GM06990 (cell line): ENCODE results near the gene NBPF15.
"Not testable (repeated sequence)": the region's sequence is repeated elsewhere in the genome, so short reads cannot be mapped to it uniquely, and the experiment has no call there.

Experiments
- DNase-seq: peaks from one replicate; pipeline ENCODE4 v3.0.0-alpha.2; 2011; ENCODE audit not compliant: insufficient read length; ENCODE audit errors: extremely low read depth
- H3K27me3 ChIP-seq: replicated peaks from 2 replicates; pipeline ENCODE4 v1.6.0; 2011; ENCODE audit warnings: low read length; ENCODE audit not compliant: control insufficient read depth, insufficient read depth
- H3K36me3 ChIP-seq: 2 replicates; pipeline ENCODE4 v1.5.1; 2011; ENCODE audit warnings: low read length; ENCODE audit not compliant: control insufficient read depth, insufficient read depth
- H3K4me3 ChIP-seq: replicated peaks from 2 replicates; pipeline ENCODE4 v1.5.1; 2011; ENCODE audit warnings: low read depth, mild to moderate bottlenecking, control low read depth, low read length

The NBPF15 gene, protein sequence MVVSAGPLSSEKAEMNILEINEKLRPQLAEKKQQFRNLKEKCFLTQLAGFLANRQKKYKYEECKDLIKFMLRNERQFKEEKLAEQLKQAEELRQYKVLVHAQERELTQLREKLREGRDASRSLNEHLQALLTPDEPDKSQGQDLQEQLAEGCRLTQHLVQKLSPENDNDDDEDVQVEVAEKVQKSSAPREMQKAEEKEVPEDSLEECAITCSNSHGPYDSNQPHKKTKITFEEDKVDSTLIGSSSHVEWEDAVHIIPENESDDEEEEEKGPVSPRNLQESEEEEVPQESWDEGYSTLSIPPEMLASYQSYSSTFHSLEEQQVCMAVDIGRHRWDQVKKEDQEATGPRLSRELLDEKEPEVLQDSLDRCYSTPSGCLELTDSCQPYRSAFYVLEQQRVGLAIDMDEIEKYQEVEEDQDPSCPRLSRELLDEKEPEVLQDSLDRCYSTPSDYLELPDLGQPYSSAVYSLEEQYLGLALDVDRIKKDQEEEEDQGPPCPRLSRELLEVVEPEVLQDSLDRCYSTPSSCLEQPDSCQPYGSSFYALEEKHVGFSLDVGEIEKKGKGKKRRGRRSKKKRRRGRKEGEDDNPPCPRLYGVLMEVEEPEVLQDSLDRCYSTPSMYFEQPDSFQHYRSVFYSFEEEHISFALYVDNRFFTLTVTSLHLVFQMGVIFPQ

DNA sequence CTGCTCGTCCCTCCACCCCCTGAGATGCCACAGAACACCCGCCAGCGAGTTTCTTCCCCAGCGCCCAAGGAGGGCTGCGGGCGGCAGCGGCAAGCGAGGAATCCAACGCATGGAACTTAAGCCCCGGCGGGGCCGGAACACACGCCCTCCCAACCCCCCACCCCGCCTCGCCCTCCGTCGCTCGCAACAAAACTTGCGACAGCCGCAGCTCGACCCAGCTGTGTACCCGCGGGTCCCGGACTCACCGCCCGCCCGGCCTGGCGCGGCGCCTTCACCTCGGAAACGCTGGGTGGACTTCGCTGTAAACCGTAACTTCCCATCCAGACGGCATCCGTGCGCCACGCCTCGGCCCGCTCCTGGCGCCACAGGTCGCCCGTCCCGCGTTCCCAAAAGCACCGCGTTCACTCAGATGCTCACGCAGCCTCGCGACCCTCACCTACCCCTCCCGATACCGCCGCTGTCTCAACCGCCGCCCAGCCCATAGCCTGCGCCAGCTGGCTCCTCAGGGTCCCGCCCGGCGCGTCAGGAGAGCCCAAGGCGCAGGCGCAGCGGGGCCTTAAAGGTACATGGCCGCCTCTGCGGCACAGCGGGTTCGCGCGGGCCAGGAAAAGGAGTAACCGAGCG, at the start of gene NBPF15:
Gene NBPF15 (minus strand): TSS at position 534 of the 624 bp plus-strand sequence. CDS start 21,666 bp downstream, outside the sequence.
- H3K36me3 ChIP-seq, H3K27me3 ChIP-seq: not testable (repeated sequence)
- H3K4me3 ChIP-seq = peak within 1 kb of the TSS; percentile 66
- DNase-seq = peak; percentile 70

DNA sequence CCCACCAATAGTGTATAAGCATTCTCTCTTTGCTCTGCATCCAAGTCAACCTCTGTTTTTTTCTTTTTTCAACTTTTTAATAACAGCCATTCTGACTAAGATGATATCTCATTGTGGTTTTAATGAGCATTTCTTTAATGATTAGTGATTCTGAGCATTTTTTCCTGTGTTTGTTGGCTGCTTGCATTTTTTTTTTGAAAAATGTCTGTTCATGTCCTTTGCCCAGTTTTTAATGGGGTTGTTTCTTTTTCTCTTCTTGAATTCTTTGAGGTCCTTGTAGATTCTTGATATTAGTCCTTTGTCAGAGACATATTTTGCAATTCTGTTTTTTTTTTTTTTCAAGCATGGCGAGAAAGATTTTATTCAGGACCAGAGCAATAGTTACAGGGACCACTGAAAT, 35.0 kb upstream of the NBPF15 start:
- not testable (repeated sequence) for H3K4me3 ChIP-seq, DNase-seq, H3K27me3 ChIP-seq, H3K36me3 ChIP-seq

DNA sequence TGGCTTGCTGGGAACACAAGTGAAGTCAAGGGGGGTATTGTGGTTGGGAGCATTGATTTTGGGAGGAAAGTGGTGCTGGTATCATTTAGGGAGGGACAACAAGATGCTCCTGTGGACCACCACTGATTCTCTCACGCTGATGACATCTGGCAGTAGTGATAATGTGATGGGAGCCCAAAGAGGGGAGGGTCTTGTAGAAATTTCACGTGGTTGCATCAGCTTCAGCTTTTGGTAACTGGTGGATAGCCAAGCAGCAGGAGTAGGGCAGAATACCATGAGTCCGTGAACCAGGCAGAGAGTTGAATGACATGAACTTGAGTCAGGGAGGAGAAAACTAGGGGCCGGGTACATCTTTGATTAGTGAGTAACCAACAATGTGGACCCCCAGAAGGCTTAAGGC, 32.7 kb upstream of the NBPF15 start:
- H3K36me3 ChIP-seq, DNase-seq, H3K27me3 ChIP-seq, H3K4me3 ChIP-seq: not testable (repeated sequence)

DNA sequence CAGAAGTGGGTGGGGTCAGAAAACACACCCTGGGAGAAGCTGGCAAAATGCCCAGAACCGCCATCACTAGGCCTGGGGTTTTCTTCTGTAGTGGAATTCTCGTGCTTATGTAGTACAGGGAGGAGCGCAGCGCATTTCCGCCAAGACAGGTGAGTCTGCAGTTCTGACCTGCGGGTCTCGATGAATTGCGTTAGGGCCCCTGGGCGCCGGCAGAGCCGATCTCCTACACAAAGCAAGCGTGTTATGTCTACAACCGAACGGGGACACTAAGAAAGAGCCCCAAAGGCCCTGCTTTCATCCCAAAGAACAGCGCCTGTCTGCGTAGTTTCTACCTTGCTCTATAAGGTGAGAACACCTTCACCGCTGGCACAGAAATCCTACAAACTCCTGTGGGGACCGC, 28.9 kb upstream of the NBPF15 start:
- H3K27me3 ChIP-seq, DNase-seq, H3K4me3 ChIP-seq: not testable (repeated sequence)

DNA sequence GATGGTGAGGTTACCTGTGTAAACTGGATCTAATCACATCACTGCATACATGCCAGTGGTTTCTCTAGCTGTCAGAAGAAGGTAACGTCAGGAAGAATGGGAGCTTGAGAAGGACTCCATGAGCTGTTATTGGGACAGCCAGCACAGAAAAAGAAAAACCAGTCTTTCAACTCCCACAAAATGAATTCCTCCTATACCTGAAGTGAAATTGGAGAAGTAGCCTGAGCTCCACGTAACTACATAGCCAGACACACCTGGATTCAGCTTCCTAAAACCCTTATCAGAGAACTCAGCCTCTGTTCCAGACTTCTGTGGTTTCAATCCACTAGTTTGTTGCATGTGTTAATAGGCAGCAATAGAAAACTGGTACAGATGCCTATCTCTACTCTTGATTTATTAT, 25.5 kb upstream of the NBPF15 start:
- H3K27me3 ChIP-seq, H3K36me3 ChIP-seq, DNase-seq, H3K4me3 ChIP-seq: not testable (repeated sequence)

More for the DNA sequence above, 28.9 kb upstream of the NBPF15 start:
- not testable (repeated sequence) for H3K36me3 ChIP-seq

DNA sequence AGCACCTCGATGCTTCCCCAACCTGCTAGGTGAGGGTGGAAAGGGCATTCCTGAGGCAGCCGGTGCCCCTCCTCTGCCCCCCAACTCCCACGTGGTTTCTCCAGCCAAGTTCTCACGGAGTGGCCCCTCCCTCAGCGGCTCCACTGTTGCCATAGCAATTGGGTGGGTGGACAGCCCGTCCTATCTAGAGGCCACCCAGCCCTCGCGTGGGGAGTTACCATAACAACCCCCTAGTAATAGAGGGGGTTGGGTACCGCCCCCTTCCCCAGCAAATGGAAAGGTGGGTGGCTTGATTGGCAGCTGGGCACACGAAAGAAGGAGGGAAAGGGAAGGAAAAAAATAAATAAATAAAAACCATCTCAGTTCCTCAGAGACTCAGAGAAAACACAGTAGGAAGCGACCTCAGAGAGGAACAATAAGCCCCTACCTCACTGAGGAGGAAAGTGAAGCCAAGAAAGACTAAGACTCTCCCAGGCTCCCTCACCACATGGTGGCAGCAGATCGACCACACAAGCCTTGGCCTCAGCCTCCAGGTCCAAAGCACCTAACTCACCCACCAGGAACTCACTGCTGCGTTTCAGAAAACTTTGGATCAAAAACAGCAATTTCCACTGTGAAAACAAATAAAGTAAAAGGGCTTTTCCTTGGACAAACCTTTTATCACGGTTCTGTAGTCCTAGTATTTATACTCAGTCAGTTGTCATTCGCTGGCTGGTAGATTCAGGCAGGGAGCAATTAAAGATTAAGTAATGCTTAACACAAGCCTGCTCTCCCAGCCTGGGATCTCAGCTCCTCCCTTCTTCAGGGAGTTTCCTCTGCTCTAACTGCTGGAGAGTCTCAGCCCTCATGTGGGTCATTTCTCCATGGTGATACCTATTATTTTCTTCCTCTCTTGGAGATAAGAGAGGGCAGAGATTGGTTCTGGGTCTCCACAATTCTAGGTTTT, 23.9 kb upstream of the NBPF15 start:
- not testable (repeated sequence) for H3K27me3 ChIP-seq, DNase-seq, H3K4me3 ChIP-seq, H3K36me3 ChIP-seq

DNA sequence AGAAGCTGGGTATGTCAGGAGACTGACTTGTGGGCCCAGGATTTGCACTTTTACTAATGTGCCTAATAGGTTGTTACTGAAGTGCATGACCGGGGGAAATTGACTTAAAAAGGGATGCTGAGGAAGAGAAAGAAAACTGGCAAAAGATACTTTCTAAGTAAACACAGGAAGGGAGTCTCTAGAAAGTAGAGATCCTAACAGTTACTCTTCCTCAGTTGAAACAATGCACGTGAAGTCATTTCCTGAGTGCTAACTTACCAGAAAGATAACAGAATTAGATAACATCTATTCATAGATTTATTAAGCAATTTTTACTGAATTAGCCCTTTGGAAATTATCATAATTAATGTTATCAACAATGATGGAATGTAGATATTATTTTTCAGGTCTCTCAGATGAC, 12.4 kb upstream of the NBPF15 start:
- not testable (repeated sequence) for H3K36me3 ChIP-seq, DNase-seq, H3K4me3 ChIP-seq, H3K27me3 ChIP-seq

DNA sequence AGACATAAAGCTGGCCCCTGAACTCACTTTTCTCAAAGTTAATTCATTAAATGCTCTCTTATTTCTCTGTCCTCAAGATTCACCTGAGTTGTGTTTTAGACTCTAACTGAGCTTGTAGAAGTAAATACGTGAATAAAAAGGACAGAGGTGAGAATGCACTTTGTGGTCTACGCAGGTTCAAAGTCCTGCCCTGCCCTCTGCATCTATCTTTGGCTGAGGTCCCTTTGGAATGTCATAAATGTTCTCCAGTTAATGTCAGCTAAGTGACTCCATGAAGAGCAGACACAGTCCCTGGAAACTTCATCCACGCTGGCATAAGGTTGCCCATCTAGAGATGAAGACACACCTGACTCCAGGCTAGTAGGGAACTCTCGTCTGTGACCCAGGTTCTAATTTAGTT, 10.0 kb upstream of the NBPF15 start:
- H3K27me3 ChIP-seq, DNase-seq, H3K4me3 ChIP-seq, H3K36me3 ChIP-seq: not testable (repeated sequence)

DNA sequence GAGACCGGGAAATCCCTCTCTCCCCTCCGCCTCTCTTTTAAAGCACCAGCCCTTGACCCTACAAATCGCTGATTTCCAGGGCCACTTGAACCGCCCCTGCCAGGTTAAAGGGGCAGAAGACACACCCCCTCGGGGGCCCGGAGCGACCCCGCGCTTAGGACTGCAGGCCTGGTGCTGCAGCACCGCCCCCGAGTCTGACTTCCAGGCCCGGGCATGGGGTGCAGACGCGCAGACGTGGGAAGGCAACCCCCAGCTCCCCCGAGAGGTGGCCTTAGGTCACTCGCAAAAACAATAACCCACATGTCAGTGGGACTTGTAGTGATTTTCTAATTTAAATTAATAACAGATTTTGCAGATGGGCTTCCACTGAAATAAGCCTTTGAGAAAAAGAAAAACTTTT, 309 bp upstream of the NBPF15 start:
- H3K27me3 ChIP-seq, H3K36me3 ChIP-seq, H3K4me3 ChIP-seq, DNase-seq: not testable (repeated sequence)

DNA sequence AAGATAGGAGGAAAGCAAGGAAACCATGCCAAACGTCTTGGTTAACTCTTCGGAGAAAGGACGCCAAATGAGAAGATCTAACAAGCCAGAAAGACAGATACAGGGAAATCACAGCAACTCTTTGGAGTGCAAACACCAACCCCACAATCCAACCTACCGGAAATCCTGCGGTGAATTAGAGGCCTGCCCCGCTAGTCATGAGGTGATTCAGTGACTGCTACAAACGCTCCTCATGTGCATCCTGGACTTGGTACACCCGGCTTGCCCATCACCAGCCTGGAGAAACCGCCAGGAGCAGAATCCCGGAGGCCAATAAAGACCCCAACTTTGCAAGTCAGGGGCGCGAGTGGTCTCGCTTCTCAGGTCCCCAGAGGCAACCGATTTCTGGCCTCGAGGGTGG, 783 bp downstream of the NBPF15 start:
- DNase-seq, H3K36me3 ChIP-seq, H3K27me3 ChIP-seq: not testable (repeated sequence)
- H3K4me3 ChIP-seq = peak overlapping the region; percentile 66

DNA sequence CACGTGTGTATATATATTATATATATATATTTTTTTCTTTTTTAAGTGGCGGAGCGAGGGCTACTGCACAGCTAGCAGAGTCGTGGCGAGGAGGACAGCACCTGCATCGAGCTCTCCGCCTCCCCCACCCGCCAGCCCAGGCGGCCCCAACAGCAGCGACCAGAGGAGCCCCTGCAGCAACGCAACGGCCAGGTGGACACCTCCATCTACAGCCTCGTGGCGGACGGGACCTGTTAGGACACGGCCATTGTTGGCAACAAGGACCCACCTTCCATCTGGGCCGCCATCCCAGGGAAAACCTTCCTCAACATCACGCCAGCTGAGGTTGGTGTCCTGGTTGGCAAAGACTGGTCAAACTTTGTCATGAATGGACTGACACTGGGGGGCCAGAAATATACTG, 19.1 kb downstream of the NBPF15 start:
- H3K27me3 ChIP-seq, H3K4me3 ChIP-seq, DNase-seq, H3K36me3 ChIP-seq: not testable (repeated sequence)

DNA sequence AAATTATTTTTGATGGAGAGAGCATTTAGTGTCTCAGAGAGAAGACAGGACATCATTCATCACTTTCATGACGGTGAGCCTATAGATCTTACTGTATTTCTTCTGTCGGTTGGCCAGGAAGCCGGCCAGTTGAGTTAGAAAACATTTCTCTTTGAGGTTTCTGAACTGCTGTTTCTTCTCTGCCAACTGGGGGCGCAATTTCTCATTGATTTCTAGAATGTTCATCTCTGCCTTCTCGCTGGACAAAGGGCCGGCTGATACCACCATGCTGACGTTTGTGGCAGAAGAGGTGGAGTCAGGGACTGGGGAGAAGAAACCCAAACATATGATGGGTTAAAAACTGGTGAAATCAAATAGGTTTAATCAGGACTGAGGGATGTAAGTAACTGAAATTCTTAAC, 21.7 kb downstream of the NBPF15 start:
- H3K27me3 ChIP-seq, H3K4me3 ChIP-seq, H3K36me3 ChIP-seq, DNase-seq: not testable (repeated sequence)

DNA sequence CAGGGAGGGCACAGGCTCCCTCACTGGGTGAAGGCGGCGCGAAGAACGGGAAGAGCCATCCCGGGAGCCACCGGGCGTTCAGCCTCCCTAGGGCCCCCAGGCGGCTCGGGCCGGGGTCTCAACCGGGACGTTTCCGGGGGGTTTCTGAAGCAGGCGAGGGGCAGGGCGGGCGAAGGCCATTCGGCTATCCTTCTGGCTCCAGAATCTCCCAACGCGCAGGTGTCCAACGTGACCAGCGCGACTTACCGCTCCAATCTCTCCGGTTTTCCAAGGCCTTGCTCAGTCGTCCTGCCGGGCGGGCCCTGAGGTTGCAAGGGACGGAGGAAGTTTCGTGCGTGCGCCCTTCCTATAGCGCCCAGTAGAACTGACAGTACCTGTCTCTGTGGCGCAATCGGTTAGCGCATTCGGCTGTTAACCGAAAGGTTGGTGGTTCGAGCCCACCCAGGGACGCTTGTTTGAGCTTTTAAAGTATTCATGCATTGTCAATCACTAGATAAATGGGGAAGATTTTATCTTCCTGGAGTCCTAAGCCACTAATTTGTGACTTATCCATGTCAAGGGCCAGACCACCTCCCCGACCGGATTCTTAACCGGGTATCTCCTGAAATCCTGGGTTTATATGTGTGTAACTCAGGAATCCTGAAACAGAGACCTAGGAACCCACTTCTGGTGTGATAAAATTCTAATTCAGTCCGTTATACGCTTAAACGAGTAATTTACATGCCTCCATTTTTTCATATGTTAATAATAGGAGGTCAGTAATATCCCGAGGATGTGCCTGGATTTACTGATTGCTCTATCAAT, 42.4 kb downstream of the NBPF15 start:
- peak; percentile 65 for DNase-seq
- not testable (repeated sequence) for H3K36me3 ChIP-seq

More for the DNA sequence above, 42.4 kb downstream of the NBPF15 start:
- not testable (repeated sequence) for H3K27me3 ChIP-seq
- H3K4me3 ChIP-seq = peak overlapping the region; percentile 59
